IPS-NIHi7 (cell line): ENCODE data around the gene CNBP.

Experiments used
- DNase-seq: peaks from one replicate; pipeline ENCODE4 v3.0.0; 2012; ENCODE audit warnings: mixed read lengths; ENCODE audit errors: extremely low spot score

The CNBP gene

GRCh38 chr3:129131465-129132088 is 52.1 kb downstream of the CNBP start:
- DNase-seq, result no peak

DNA sequence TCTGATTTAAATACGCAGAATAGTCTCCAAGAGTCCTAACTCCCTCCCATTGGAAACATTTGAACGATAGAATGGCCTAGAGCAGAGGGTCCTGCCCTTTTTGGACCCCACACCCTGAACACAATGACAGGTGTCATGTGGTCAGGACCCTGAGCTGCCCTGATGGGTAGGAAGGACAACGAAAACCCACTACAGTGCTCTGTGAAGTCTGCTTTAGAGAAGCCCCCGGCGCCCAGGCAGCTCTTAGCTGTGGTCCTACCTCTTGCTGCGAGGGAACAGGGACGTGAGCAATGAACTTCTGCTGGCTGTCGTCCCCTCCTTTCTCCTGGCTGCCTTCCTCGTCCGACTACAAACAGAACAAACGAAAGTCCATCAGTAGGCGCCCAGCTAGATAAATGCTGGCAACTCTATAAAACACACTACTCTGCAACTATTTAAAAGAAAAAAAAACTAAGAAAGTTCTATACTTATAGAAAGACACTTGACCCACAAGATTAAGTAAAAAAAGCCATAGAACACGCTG is 53.3 kb downstream of the CNBP start:
- DNase-seq, result no peak

DNA sequence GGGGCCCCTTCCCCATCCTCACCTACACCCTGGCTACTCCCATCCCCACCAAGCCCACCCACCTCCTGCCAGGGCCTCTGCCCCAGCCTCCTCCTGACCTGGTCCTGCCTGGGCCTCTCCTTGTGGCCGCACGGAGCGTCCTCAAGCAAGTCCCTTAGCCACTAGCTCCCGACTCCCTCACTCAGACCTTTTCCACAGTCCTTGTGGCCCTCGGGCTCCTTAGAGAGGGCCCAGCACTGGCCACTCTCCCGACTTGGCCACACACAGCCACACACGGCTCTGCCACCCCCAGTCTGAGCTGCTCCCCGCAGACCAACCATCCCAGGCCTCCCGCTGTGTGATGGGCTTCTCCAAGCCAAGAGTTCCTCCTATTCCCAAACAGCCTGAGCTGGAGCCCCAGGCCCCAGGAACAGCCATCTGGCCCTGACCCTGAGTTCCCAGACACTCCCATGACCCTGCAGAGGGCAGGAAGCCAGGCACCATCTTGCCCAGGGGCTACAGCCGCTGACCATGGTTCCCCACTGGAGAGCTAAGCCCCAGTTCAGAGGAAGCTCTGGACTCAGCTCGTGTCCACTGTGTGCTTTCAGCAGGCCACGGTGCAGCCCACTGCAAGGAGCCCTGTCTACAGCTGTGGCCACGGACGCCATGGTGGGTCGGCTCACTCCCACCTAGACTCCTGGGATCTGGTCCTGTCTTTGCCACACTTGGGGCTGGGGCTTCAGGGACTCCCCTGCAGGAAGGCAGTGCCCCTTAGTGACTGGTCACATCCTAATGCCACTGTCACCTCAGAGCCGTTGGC is 55.1 kb downstream of the CNBP start:
- no peak for DNase-seq

GRCh38 chr3:129126726-129127280 is 56.9 kb downstream of the CNBP start:
- no peak for DNase-seq

GRCh38 chr3:129123314-129124060 is 60.2 kb downstream of the CNBP start:
- no peak for DNase-seq

GRCh38 chr3:129122412-129123011 is 61.2 kb downstream of the CNBP start:
- peak; percentile 44 for DNase-seq

DNA sequence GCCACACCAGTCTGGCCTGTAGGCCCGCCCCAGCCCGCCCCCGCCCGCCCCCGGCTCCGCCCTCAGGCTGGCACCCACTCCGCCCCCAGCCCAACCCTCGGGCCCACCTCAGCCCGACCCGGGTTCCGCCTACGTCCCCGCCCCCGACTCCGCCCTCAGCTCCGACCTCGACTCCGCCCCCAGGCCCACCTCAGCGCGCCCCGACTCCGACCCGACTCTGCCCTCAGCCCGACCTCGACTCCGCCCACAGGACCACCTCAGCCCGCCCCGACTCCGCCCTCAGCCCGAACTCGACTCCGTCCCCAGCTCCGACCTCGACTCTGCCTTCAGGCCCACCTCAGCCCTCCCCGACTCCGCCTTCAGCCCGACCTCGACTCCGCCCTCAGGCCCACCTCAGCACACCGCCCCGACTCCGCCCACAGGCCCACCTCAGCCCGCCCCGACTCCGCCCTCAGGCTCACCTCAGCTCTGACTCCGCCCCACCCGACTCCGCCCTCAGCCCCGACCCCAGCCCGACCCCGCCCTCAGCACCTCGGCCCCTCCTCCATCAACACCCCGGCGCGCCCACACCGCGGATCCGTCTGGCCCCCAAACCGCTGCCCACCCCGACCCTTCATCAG is 61.8 kb downstream of the CNBP start, which contains the start of gene RAB43:
TSS of gene RAB43 (minus strand) at position 13 of the 620 bp plus-strand sequence. CDS start 315 bp downstream, outside the sequence.
- peak; percentile 100 for DNase-seq

DNA sequence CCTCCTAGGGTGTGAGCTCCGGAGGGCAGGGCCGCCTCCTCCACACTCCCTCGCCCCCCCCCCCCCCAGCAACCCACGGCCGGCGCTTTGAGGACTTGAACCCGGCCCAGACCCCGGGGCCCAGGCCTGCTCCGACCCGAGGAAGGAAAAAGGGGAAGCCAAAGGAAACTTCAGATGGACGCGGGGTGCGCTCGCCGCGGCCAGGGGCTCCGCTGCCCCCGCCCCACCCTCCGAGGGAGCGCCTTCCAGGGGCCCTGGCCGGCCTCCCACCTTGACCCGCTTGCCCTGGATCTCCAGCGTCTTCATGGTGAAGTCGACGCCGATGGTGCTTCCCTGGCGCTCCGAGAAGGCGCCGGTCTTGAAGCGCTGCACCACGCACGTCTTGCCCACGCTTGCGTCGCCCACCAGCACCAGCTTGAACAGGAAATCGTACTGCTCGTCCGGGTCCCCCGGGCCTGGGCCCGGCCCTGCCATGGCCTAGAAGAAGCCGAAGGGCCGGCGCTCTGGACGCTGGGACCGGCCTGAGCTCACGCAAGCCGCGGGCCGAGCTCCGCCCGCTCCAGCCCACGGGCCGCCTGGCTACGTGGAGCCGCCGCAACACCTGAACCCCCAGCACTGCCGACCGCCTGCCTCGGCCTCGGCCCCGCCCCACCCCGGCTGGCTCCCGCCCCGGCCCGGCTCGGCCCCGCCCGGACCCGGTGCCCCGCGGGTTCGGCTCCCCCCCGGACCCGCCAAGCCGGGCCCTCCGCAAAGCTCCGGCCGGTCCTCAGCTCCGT is 62.5 kb downstream of the CNBP start:
- DNase-seq, result no peak

- DNase-seq, result peak; percentile 79
Observed at GRCh38 chr3:129120254-129121004, 63.3 kb downstream of the CNBP start.

- DNase-seq, result no peak
Observed at GRCh38 chr3:129119365-129120100, 64.2 kb downstream of the CNBP start.

- no peak for DNase-seq
Observed at GRCh38 chr3:129118745-129119144, 65.0 kb downstream of the CNBP start.
